Stomach (tissue), 4 donors: ENCODE results near the gene DNMT3B.

Source experiments
- CTCF ChIP-seq, 7 experiments: fragments of 450-650 bp in 4 of 7; fragments of 200-600 bp in 3 of 7; sonication (generic) in 3 of 7; IDR thresholded peaks; one replicate each; pipeline ENCODE4 v1.5.1; 2016 to 2019; ENCODE audit warnings: antibody characterized with exemption in 7 of 7, control low read depth in 2 of 7, mild to moderate bottlenecking in 1 of 7
- EP300 ChIP-seq: sonication (generic); formaldehyde crosslinking; IDR thresholded peaks from one replicate; pipeline ENCODE4 v1.6.1; 2017; ENCODE audit warnings: antibody characterized with exemption
- POLR2A ChIP-seq, 4 donors: fragments of 450-650 bp; IDR thresholded peaks; one replicate each; pipeline ENCODE4 v1.6.1; 2016; ENCODE audit warnings: antibody characterized with exemption in 4 of 4, control low read depth in 2 of 4, mild to moderate bottlenecking in 1 of 4, moderate library complexity in 1 of 4
- POLR2AphosphoS5 ChIP-seq, 3 donors: sonication (generic); formaldehyde crosslinking; IDR thresholded peaks; one replicate each; pipeline ENCODE4 v1.6.1; 2016; ENCODE audit warnings: antibody characterized with exemption in 3 of 3

GRCh38 chr20:32839227-32839981 is 77.2 kb downstream of the DNMT3B start:
- TF ChIP-seq EP300, result no peak
- no peak for TF ChIP-seq CTCF (IDR thresholded peaks at IDR 0.05)
- no peak for TF ChIP-seq POLR2A (IDR thresholded peaks at IDR 0.05)
- TF ChIP-seq POLR2AphosphoS5 (IDR thresholded peaks at IDR 0.05), result no peak
